Mucosa of rectum (tissue), 2 donors: ENCODE data around the gene IKZF3.
"Not testable (repeated sequence)": the region's sequence is repeated elsewhere in the genome, so short reads cannot be mapped to it uniquely, and the experiment has no call there.

Source experiments
- H3K27ac ChIP-seq, 2 donors: one replicate each; pipeline ENCODE4 v1.7.0; 2013; ENCODE audit warnings: inconsistent platforms in 2 of 2, low read depth in 2 of 2, low read length in 2 of 2
- H3K27me3 ChIP-seq, 2 donors: one replicate each; pipeline ENCODE4 v1.7.0; 2013; ENCODE audit warnings: low read length in 2 of 2; ENCODE audit not compliant: control insufficient read depth in 2 of 2, insufficient read depth in 2 of 2
- H3K36me3 ChIP-seq, 2 donors: one replicate each; pipeline ENCODE4 v1.7.0; 2013; ENCODE audit warnings: low read length in 2 of 2; ENCODE audit not compliant: control insufficient read depth in 2 of 2, insufficient read depth in 2 of 2
- H3K4me1 ChIP-seq, 2 donors: one replicate each; pipeline ENCODE4 v1.7.0; 2013; ENCODE audit warnings: low read length in 2 of 2, mild to moderate bottlenecking in 1 of 2; ENCODE audit not compliant: control insufficient read depth in 2 of 2, insufficient read depth in 2 of 2
- H3K4me3 ChIP-seq, 2 donors: one replicate each; pipeline ENCODE4 v1.7.0; 2013; ENCODE audit warnings: low read length in 2 of 2
- H3K9ac ChIP-seq, 2 donors: one replicate each; pipeline ENCODE4 v1.7.0; 2013; ENCODE audit warnings: low read length in 2 of 2, low read depth in 1 of 2, mild to moderate bottlenecking in 1 of 2
- H3K9me3 ChIP-seq, 2 donors: one replicate each; pipeline ENCODE4 v1.7.0; 2013; ENCODE audit warnings: low read length in 2 of 2; ENCODE audit not compliant: control insufficient read depth in 2 of 2
- donor health status: healthy.
- donor health status: Normal muscosa, but diverticular disease.

The IKZF3 gene

DNA sequence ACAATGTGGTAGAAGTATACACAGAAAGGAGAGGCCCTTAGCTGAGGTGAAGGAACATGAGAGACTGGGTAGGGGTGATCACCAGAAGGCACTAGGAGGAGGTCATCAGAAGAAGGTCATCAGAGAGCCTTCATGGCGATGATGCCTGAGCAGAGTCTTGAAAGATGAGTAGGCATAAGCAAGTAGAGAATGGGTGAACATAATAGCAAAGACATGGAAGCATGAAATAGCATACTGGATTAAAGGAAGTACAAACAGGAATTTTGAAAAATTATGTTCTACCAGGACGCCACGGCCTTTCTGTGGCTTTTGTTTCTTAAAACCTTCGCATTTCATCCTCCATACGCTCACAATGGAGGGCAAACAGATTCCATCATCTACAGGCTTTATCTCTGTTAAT lies 2.9 kb downstream of the IKZF3 start:
- H3K4me1 ChIP-seq, result peaks cover 5 to 6% of the 10 kb centered on the region in 2 donors
- H3K36me3 ChIP-seq, result no peaks in the 10 kb centered on the region
- H3K9me3 ChIP-seq, result no peaks in the 10 kb centered on the region
- peak overlapping the region in 1 of 2 donors; percentile 48 for H3K4me3 ChIP-seq
- H3K27me3 ChIP-seq, result peaks cover 11 to 15% of the 10 kb centered on the region in 2 donors
- H3K27ac ChIP-seq, result peak overlapping the region in 1 of 2 donors; percentile 17
- peak overlapping the region in 1 of 2 donors; percentile 7 for H3K9ac ChIP-seq

DNA sequence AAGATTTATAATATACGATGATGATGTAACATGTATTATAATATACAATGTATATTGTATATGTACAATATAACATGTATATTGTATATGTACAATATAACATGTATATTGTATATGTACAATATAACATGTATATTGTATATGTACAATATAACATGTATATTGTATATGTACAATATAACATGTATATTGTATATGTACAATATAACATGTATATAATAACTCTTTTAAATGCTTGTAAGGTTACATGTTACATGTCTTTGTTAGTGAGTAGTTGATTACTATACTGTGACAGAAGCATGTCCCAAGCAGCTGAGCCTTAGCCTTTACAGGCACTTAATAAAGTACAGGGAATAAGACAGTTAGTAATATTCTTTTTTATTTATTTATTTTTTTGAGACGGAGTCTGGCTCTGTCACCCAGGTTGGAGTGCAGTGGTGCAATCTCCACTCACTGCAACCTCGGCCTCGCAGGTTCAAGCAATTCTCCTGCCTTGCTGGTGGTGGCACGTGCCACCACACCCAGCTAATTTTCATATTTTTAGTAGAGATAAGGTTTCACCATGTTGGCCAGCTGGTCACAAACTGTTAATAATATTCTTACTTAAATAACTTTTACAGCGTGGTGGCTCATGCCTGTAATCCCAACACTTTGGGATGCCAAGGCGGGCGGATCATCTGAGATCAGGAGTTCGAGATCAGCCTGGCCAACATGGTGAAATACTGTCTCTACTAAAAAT lies 8.0 kb downstream of the IKZF3 start:
- not testable (repeated sequence) for H3K4me3 ChIP-seq, H3K9me3 ChIP-seq, H3K36me3 ChIP-seq, H3K27ac ChIP-seq, H3K27me3 ChIP-seq, H3K9ac ChIP-seq, H3K4me1 ChIP-seq

DNA sequence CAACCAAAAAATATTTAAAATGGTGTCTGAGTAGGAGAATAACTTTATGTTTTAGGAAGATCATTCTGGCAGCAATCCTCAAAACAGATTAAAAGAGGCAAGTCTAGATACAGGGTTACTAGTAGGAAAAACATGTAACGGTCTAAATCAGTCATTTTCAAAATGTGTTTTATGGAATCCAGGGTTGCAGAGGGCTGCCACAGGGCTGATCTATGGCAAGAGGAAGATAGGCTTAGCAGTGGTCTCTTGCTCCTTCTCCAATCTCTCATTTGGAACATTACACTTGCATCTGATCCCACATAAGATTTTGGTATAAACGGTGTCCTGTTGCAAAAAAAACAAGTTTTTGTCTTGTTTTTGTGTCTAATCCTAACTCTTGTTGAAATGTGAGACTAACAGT lies 9.2 kb downstream of the IKZF3 start:
- Histone ChIP-seq H3K4me1 (no peaks in the 10 kb centered on the region), H3K27me3 (peaks cover 0 to 2% of the 10 kb centered on the region in 2 donors), H3K4me3 (no peak overlapping the region), H3K36me3 (no peaks in the 10 kb centered on the region), H3K27ac (no peak overlapping the region), H3K9ac (no peak overlapping the region), H3K9me3 (no peaks in the 10 kb centered on the region)

DNA sequence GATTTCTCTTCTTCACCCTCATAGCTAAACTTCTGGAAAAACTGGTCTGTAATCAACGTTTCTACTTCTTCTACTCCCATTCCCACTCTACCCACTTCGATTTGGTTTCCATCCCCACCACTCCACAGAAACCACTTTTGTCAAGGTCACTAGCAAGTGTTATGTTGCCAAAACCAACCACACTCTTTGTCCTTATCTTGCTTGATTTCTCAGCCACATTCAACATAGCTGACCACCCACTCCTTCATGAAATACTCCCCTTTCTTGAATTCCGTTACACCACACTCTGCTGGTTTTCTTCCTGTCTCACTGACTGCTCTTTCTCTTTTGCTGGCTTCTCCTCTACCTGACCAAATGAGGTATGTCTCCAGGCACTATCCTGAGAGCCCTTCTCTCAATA lies 11.9 kb downstream of the IKZF3 start:
- no peaks in the 10 kb centered on the region for H3K4me1 ChIP-seq
- H3K27me3 ChIP-seq, result peaks cover 0 to 5% of the 10 kb centered on the region in 2 donors
- no peak overlapping the region for H3K9ac ChIP-seq
- no peak overlapping the region for H3K27ac ChIP-seq
- H3K4me3 ChIP-seq, result no peak overlapping the region
- no peaks in the 10 kb centered on the region for H3K9me3 ChIP-seq
- H3K36me3 ChIP-seq, result no peaks in the 10 kb centered on the region

DNA sequence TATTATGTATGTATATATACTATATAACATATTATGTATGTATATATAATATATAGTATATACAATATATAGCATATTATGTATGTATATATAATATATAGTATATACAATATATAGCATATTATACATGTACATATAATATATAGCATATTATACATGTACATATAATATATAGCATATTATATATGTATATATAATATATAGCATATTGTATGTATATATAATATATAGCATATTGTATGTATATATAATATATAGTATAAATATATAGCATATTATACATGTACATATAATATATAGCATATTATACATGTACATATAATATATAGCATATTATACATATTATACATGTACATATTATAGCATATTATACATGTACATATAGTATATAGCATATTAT lies 13.9 kb downstream of the IKZF3 start:
- not testable (repeated sequence) for H3K27me3 ChIP-seq, H3K4me1 ChIP-seq, H3K36me3 ChIP-seq, H3K9me3 ChIP-seq, H3K9ac ChIP-seq, H3K27ac ChIP-seq, H3K4me3 ChIP-seq

DNA sequence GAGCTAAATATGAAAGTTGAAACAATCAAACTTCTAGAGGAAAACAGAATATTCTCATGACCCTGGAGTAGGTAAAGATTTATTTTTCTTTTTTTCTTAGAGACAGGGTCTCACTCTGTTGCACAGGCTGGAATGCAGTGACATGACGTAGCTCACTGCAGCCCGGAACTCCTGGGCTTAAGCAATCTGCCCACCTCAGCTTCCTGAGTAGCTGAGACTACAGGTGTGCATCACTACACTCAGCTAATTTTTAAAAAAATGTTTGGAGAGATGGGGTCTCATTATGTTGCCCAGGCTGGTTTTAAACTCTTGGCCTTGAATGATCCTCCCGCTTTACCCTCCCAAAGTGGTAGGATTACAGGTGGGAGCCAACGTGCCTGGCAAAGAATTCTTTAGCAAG lies 15.5 kb downstream of the IKZF3 start:
- H3K4me3 ChIP-seq, result no peak overlapping the region
- no peaks in the 10 kb centered on the region for H3K36me3 ChIP-seq
- no peak overlapping the region for H3K9ac ChIP-seq
- H3K27ac ChIP-seq, result no peak overlapping the region
- no peaks in the 10 kb centered on the region for H3K4me1 ChIP-seq
- no peaks in the 10 kb centered on the region for H3K9me3 ChIP-seq
- peaks cover 0 to 7% of the 10 kb centered on the region in 2 donors for H3K27me3 ChIP-seq

DNA sequence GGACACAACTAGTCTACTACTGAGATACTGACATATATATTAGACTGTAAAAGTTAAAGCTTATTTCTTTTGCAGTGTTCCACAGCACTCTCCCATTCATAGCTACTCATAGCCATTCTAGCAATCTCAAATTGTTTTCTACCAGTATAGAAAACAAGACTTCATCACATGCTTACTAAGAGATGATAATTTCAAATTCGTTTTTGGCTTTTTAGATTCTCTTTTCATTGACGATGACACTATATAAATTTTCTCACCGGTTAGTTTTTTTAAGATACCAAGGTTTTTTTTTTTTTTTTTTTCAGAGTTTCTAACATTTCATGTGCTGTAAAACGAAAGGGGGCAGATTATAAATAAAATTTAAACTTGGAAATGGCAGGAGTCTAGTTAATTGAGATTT lies 17.9 kb downstream of the IKZF3 start:
- Histone ChIP-seq H3K27me3 (peaks cover 3 to 5% of the 10 kb centered on the region in 2 donors), H3K4me3 (no peak overlapping the region), H3K9me3 (no peaks in the 10 kb centered on the region), H3K9ac (no peak overlapping the region), H3K4me1 (no peaks in the 10 kb centered on the region), H3K36me3 (no peaks in the 10 kb centered on the region), H3K27ac (no peak overlapping the region)

DNA sequence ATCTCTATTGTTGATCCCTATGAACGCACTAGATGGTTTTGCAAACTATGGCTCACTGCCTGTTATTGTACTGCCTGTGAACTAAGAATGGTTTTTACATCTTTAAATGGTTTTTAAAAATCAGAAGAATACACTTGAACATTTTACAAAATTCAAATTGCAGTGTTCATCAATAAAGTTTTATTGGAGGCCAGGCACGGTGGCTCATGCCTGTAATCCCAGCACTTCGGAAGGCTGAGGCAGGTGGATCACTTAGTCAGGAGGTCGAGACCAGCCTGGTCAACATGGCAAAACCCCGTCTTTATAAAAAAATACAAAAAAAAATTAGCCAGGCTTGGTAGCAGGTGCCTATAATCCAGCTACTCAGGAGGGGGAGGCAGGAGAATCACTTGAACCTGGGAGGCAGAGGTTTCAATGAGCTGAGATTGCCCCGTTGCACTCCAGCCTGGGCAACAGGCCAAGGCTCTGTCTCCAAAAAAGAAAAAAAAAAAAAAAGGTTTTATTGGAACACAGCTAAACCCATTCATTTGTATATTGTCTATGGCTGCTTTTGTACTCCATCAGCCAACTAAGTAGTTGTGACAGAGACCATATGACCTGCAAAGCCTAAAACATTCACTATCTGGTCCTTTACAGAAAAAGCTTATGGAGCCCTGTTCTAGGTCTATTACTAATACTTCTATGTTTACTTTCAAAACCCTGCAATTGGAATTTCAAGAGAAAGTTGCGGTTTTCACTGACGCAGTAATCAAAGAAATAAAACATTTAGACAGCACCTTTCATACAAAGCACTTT lies 18.9 kb downstream of the IKZF3 start:
- H3K4me3 ChIP-seq, result no peak overlapping the region
- H3K27me3 ChIP-seq, result peaks cover 3 to 5% of the 10 kb centered on the region in 2 donors
- no peaks in the 10 kb centered on the region for H3K9me3 ChIP-seq
- H3K27ac ChIP-seq, result no peak overlapping the region
- H3K4me1 ChIP-seq, result no peaks in the 10 kb centered on the region
- no peaks in the 10 kb centered on the region for H3K36me3 ChIP-seq
- no peak overlapping the region for H3K9ac ChIP-seq

DNA sequence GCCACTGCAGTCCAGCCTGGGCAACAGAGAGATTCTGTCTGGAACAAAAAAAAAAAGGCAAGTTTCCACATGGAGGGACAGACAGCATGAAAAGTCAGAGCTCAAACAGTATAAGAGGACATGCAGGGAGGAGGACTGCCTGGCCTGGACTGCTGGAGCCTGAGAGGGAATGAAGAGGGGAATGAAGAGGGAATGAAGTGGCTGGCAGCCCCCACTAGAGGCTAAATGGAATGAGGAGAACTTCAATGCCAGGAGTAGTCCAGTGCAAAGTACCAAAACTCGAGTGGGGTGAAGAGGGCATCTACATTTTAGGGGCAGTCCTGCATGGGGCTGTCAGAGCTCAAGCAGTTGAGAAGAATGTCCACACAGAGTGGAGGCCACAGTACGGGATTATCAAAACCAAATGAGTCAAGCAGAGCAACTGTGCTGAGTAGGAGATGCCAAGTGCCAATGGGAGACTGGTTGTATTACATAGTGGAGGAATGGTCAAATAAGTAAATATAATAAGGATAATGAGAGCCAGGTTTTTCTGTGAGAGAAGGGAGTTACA lies 22.9 kb downstream of the IKZF3 start:
- no peak overlapping the region for H3K27ac ChIP-seq
- no peak overlapping the region for H3K9ac ChIP-seq
- H3K4me1 ChIP-seq, result no peaks in the 10 kb centered on the region
- H3K27me3 ChIP-seq, result peaks cover 0 to 3% of the 10 kb centered on the region in 2 donors
- no peak overlapping the region for H3K4me3 ChIP-seq
- H3K36me3 ChIP-seq, result no peaks in the 10 kb centered on the region
- H3K9me3 ChIP-seq, result no peaks in the 10 kb centered on the region

DNA sequence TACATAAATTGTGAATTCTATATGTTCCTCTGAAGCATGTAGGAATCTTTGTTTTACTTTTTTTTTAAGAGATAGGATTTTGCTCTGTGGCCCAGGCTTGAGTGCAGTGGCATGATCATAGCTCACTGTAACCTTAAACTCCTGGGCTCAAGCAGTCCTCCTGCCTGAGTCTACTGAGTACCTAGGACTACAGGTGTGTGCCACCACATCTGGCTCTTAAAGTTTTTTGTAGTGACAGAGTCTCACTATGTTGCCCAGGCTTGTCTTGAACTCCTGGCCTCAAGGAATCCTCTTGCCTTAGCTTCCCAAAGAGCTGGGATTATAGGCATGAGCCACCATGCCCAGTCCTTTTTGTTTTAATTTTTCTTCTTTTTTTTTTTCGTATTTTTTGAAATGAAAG lies 25.3 kb downstream of the IKZF3 start:
- Histone ChIP-seq H3K27me3 (peaks cover 0 to 3% of the 10 kb centered on the region in 2 donors), H3K9me3 (no peaks in the 10 kb centered on the region), H3K4me3 (no peak overlapping the region), H3K4me1 (no peaks in the 10 kb centered on the region), H3K27ac (no peak overlapping the region), H3K36me3 (peaks cover 0 to 3% of the 10 kb centered on the region in 2 donors), H3K9ac (no peak overlapping the region)
